HEK293 (cell line): ENCODE data around the gene IGFL2.

ENCODE experiments used
- CTCF ChIA-PET: fragments of 350-600 bp; formaldehyde crosslinking; extraction: SDS; loops from one replicate; lab custom pipeline; 2021; ENCODE audit warnings: antibody characterized with exemption; lab: Yijun Ruan, JAX
- POLR2A ChIA-PET: fragments of 300-600 bp; formaldehyde crosslinking; extraction: SDS; loops from one replicate; lab custom pipeline; 2020; ENCODE audit warnings: antibody characterized with exemption, inconsistent platforms; lab: Yijun Ruan, JAX
- H3K27ac ChIP-seq: fragments of 200-500 bp; sonication (Bioruptor generic); 2 replicates; pipeline ENCODE4 v1.5.1; 2014; ENCODE audit warnings: low read depth, low read length, control low read depth, inconsistent platforms; ENCODE audit errors: extremely low read depth
- H3K36me3 ChIP-seq, 2 experiments: fragments of 200-500 bp in 1 of 2; sonication (Bioruptor generic) in 1 of 2; 1 replicate in 1 of 2; 2 replicates in 1 of 2; pipeline ENCODE4 v1.5.1; 2014 to 2017; ENCODE audit warnings: inconsistent platforms in 2 of 2, low read length in 2 of 2; ENCODE audit not compliant: control insufficient read depth in 2 of 2, insufficient read depth in 1 of 2
- H3K4me1 ChIP-seq: fragments of 200-500 bp; sonication (Bioruptor generic); 2 replicates; pipeline ENCODE4 v1.5.1; 2014; ENCODE audit warnings: mild to moderate bottlenecking, low read length, inconsistent platforms; ENCODE audit not compliant: control insufficient read depth, insufficient read depth
- H3K4me3 ChIP-seq: 2 replicates; pipeline ENCODE4 v1.5.1; 2011; ENCODE audit warnings: low read depth, mild to moderate bottlenecking, control low read depth, low read length, moderate library complexity
- H3K9me3 ChIP-seq: fragments of 200-500 bp; sonication (Bioruptor generic); 2 replicates; pipeline ENCODE4 v1.5.1; 2014; ENCODE audit warnings: low read depth, low read length, inconsistent platforms; ENCODE audit not compliant: control insufficient read depth, insufficient read depth
- RBAK ChIP-seq: fragments of 450-650 bp; formaldehyde crosslinking; IDR thresholded peaks from 2 replicates; pipeline ENCODE4 v1.5.1; 2016; ENCODE audit warnings: missing biosample characterization, missing genetic modification characterization
- SP7 ChIP-seq: fragments of 450-650 bp; formaldehyde crosslinking; IDR thresholded peaks from 2 replicates; pipeline ENCODE4 v1.5.1; 2016; ENCODE audit warnings: missing biosample characterization, missing genetic modification characterization
- TCF7L2 ChIP-seq: IDR thresholded peaks from 2 replicates; pipeline ENCODE4 v1.6.1; 2011; ENCODE audit warnings: low read depth, mild to moderate bottlenecking, inconsistent platforms, low read length, moderate library complexity, borderline replicate concordance
- TRIM28 ChIP-seq: IDR thresholded peaks from 2 replicates; pipeline ENCODE4 v1.6.1; 2011; ENCODE audit warnings: low read length, control low read depth, borderline replicate concordance
- YY1 ChIP-seq: fragments of 450-650 bp; formaldehyde crosslinking; IDR thresholded peaks from 2 replicates; pipeline ENCODE4 v1.5.1; 2018; ENCODE audit warnings: missing biosample characterization, missing genetic modification characterization
- ZFHX2 ChIP-seq: fragments of 450-650 bp; formaldehyde crosslinking; conservative IDR thresholded peaks from 2 replicates; pipeline ENCODE4 v1.5.1; 2016; ENCODE audit warnings: missing biosample characterization, missing genetic modification characterization
- ZNF16 ChIP-seq: fragments of 450-650 bp; formaldehyde crosslinking; IDR thresholded peaks from 2 replicates; pipeline ENCODE4 v1.5.1; 2016; ENCODE audit warnings: low read depth, missing biosample characterization, missing genetic modification characterization
- ZNF341 ChIP-seq: fragments of 450-650 bp; formaldehyde crosslinking; IDR thresholded peaks from 2 replicates; pipeline ENCODE4; 2016; ENCODE audit warnings: low read depth, missing biosample characterization, missing genetic modification characterization
- ZNF416 ChIP-seq: fragments of 450-650 bp; formaldehyde crosslinking; IDR thresholded peaks from 2 replicates; pipeline ENCODE4 v1.5.1; 2016; ENCODE audit warnings: missing biosample characterization, missing genetic modification characterization
- ZNF423 ChIP-seq: fragments of 450-650 bp; formaldehyde crosslinking; IDR thresholded peaks from 2 replicates; pipeline ENCODE4 v1.5.1; 2016; ENCODE audit warnings: missing biosample characterization, missing genetic modification characterization
- ZNF426 ChIP-seq: fragments of 450-650 bp; formaldehyde crosslinking; IDR thresholded peaks from 2 replicates; pipeline ENCODE4 v1.5.1; 2017; ENCODE audit warnings: missing biosample characterization, missing genetic modification characterization, mild to moderate bottlenecking, inconsistent platforms, moderate library complexity
- ZNF433 ChIP-seq: fragments of 450-650 bp; formaldehyde crosslinking; IDR thresholded peaks from 2 replicates; pipeline ENCODE4 v1.5.1; 2016; ENCODE audit warnings: missing biosample characterization, missing genetic modification characterization, low read depth
- ZNF585B ChIP-seq: fragments of 450-650 bp; formaldehyde crosslinking; IDR thresholded peaks from 2 replicates; pipeline ENCODE4 v1.5.1; 2016; ENCODE audit warnings: missing biosample characterization, missing genetic modification characterization
- ZNF670 ChIP-seq: fragments of 450-650 bp; formaldehyde crosslinking; IDR thresholded peaks from 2 replicates; pipeline ENCODE4 v1.5.1; 2016; ENCODE audit warnings: missing biosample characterization, missing genetic modification characterization, low read depth
- ZNF747 ChIP-seq: fragments of 450-650 bp; formaldehyde crosslinking; IDR thresholded peaks from 2 replicates; pipeline ENCODE4 v1.5.1; 2016; ENCODE audit warnings: missing biosample characterization, missing genetic modification characterization
- ZNF76 ChIP-seq: fragments of 450-650 bp; formaldehyde crosslinking; IDR thresholded peaks from 2 replicates; pipeline ENCODE4; 2016; ENCODE audit warnings: low read depth, missing biosample characterization, missing genetic modification characterization, borderline replicate concordance
- ZNF785 ChIP-seq: fragments of 450-650 bp; formaldehyde crosslinking; IDR thresholded peaks from 2 replicates; pipeline ENCODE4 v1.5.1; 2016; ENCODE audit warnings: missing biosample characterization, missing genetic modification characterization
- ZSCAN16 ChIP-seq: fragments of 450-650 bp; formaldehyde crosslinking; IDR thresholded peaks from 2 replicates; pipeline ENCODE4 v1.5.1; 2016; ENCODE audit warnings: missing biosample characterization, missing genetic modification characterization
- TF ChIP-seq, protein P1 (sequence below): fragments of 450-650 bp; formaldehyde crosslinking; conservative IDR thresholded peaks from 2 replicates; pipeline ENCODE4 v1.5.1; 2016; ENCODE audit warnings: low read depth, missing biosample characterization, missing genetic modification characterization
- TF ChIP-seq, protein P2 (sequence below): fragments of 450-650 bp; formaldehyde crosslinking; IDR thresholded peaks from 2 replicates; pipeline ENCODE4 v1.5.1; 2016; ENCODE audit warnings: missing biosample characterization, missing genetic modification characterization
- TF ChIP-seq, protein P3 (sequence below): fragments of 450-650 bp; formaldehyde crosslinking; IDR thresholded peaks from 2 replicates; pipeline ENCODE4 v1.5.1; 2016; ENCODE audit warnings: missing biosample characterization, missing genetic modification characterization

IGFL2 gene

DNA sequence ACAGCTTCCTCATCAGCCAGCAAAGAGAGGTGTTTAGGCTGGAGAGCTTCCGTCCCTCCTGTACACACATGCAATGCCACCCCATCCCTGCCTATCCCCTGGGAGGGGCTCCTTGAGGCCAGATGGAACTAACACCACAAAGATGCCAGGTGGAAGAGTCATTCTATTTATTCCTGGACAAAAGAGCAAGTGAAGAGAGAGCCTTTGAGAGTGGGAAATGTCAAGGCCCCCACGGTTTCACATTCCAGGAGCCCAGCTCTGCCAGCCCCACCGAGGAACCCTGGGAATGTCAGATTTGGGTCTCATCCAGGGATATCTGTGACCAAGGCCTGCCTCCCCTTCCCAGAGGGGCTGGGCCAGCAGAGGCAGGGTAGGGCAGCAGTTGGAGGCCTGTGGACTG is 50.7 kb downstream of the IGFL2 start:
- no peak overlapping the region for H3K4me3 ChIP-seq
- no peak overlapping the region for H3K27ac ChIP-seq
- POLR2A ChIA-PET = no interaction called here
- H3K36me3 ChIP-seq = no peaks in the 10 kb centered on the region
- TF ChIP-seq ZNF670 (tag by site-specific recombination) (no peak), ZNF341 (tag by site-specific recombination) (no peak), ZNF785 (tag by site-specific recombination) (no peak), TCF7L2 (no peak), ZNF416 (tag by site-specific recombination) (no peak), ZNF433 (no peak), YY1 (tag by site-specific recombination) (no peak)
- TF ChIP-seq, protein P1, sequence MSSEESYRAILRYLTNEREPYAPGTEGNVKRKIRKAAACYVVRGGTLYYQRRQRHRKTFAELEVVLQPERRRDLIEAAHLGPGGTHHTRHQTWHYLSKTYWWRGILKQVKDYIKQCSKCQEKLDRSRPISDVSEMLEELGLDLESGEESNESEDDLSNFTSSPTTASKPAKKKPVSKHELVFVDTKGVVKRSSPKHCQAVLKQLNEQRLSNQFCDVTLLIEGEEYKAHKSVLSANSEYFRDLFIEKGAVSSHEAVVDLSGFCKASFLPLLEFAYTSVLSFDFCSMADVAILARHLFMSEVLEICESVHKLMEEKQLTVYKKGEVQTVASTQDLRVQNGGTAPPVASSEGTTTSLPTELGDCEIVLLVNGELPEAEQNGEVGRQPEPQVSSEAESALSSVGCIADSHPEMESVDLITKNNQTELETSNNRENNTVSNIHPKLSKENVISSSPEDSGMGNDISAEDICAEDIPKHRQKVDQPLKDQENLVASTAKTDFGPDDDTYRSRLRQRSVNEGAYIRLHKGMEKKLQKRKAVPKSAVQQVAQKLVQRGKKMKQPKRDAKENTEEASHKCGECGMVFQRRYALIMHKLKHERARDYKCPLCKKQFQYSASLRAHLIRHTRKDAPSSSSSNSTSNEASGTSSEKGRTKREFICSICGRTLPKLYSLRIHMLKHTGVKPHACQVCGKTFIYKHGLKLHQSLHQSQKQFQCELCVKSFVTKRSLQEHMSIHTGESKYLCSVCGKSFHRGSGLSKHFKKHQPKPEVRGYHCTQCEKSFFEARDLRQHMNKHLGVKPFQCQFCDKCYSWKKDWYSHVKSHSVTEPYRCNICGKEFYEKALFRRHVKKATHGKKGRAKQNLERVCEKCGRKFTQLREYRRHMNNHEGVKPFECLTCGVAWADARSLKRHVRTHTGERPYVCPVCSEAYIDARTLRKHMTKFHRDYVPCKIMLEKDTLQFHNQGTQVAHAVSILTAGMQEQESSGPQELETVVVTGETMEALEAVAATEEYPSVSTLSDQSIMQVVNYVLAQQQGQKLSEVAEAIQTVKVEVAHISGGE = no peak
- H3K9me3 ChIP-seq = no peaks in the 10 kb centered on the region
- CTCF ChIA-PET = interaction anchor here (0.7 to 1.9 kb wide), 3 partner anchors 9 to 69 kb away, joined by 3 to 5 read pairs (median 3); no protein-coding TSS in a partner anchor
- peaks cover 5% of the 10 kb centered on the region; the same call in 1 of the 2 replicates for H3K4me1 ChIP-seq

DNA sequence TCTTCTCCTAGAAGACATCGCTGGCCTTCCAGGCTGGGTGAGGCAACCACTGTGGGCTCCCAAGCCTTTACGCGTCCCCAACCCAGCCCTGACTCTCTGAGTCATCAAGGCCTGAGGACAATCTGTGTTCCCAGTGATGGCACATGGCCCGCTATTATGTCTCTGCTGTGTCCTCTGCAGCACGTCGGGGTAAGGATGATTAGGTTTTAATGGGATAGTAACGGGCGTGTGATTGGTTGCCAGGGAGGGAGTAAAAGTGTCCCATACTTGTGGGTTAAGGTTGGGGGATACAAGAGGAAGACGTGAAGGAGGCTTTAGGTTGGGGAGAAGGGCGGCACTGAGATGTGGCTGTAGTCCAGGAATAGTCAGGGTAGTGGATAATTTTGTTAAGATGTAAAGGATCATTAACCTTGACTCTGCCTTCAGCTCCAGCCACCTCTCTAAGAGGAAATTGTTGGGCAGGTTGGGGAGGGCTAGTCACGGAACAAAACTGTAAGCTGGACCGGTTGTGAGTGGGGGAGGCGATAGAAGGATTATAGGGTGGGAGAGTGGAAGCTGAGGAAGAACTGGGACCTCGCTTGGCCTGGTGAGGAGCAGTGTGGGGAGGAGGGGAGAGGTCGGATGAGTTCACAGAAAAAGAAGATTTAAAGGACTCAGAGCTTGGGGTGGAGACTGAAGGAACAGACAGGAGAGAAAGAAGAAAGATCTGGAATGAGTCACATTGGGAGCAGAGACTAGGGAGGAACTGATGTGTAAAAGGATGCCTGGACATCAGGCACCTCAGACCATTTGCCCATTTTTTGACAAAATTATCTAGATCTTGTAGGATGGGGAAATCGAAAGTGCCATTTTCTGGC is 53.6 kb downstream of the IGFL2 start:
- Histone ChIP-seq H3K4me3 (no peak overlapping the region), H3K36me3 (no peaks in the 10 kb centered on the region), H3K9me3 (no peaks in the 10 kb centered on the region), H3K4me1 (no peaks in the 10 kb centered on the region), H3K27ac (no peak overlapping the region)
- CTCF ChIA-PET = interaction anchor here (0.7 to 1.7 kb wide), 3 partner anchors 12 to 133 kb away, joined by 3 to 6 read pairs (median 3); no protein-coding TSS in a partner anchor
- TF ChIP-seq ZSCAN16 (tag by site-specific recombination) (no peak), ZFHX2 (no peak), ZNF785 (tag by site-specific recombination) (no peak), SP7 (peak; percentile 74), RBAK (tag by site-specific recombination) (no peak), ZNF585B (tag by site-specific recombination) (no peak), TRIM28 (no peak), ZNF76 (tag by site-specific recombination) (no peak), ZNF16 (tag by site-specific recombination) (no peak), ZNF426 (tag by site-specific recombination) (no peak), ZNF747 (no peak), ZNF423 (tag by site-specific recombination) (no peak)
- TF ChIP-seq, protein P2, sequence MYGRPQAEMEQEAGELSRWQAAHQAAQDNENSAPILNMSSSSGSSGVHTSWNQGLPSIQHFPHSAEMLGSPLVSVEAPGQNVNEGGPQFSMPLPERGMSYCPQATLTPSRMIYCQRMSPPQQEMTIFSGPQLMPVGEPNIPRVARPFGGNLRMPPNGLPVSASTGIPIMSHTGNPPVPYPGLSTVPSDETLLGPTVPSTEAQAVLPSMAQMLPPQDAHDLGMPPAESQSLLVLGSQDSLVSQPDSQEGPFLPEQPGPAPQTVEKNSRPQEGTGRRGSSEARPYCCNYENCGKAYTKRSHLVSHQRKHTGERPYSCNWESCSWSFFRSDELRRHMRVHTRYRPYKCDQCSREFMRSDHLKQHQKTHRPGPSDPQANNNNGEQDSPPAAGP (tag by site-specific recombination) = 0 out of 2 replicates have a peak, but pooled peaks have one; percentile 37
- TF ChIP-seq, protein P3, sequence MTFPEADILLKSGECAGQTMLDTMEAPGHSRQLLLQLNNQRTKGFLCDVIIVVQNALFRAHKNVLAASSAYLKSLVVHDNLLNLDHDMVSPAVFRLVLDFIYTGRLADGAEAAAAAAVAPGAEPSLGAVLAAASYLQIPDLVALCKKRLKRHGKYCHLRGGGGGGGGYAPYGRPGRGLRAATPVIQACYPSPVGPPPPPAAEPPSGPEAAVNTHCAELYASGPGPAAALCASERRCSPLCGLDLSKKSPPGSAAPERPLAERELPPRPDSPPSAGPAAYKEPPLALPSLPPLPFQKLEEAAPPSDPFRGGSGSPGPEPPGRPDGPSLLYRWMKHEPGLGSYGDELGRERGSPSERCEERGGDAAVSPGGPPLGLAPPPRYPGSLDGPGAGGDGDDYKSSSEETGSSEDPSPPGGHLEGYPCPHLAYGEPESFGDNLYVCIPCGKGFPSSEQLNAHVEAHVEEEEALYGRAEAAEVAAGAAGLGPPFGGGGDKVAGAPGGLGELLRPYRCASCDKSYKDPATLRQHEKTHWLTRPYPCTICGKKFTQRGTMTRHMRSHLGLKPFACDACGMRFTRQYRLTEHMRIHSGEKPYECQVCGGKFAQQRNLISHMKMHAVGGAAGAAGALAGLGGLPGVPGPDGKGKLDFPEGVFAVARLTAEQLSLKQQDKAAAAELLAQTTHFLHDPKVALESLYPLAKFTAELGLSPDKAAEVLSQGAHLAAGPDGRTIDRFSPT (tag by site-specific recombination) = no peak
- TF ChIP-seq, all 188 proteins: peak for 2
- POLR2A ChIA-PET = no interaction called here
